H9 (cell line): ENCODE results near the gene BOLA3. TPM values are rescaled to one million over a fixed set of nuclear protein-coding genes. Genes with fewer than 3 reads are reported as not detected.

Experiments used
- DNase-seq: peaks from one replicate; pipeline ENCODE4 v3.0.0-alpha.2; 2017
- H2AFZ ChIP-seq: one replicate; pipeline ENCODE4 v1.6.1; 2013; ENCODE audit warnings: mild to moderate bottlenecking, low read length, control low read depth, moderate library complexity
- H2AK5ac ChIP-seq: 2 replicates; pipeline ENCODE4 v1.6.1; 2013; ENCODE audit warnings: low read length, control low read depth, mixed read lengths; ENCODE audit not compliant: insufficient read length
- H2BK120ac ChIP-seq: one replicate; pipeline ENCODE4 v1.6.1; 2013; ENCODE audit warnings: low read depth, mild to moderate bottlenecking, low read length, control low read depth, inconsistent platforms; ENCODE audit not compliant: poor library complexity, severe bottlenecking
- H2BK12ac ChIP-seq: 2 replicates; pipeline ENCODE4 v1.6.1; 2013; ENCODE audit warnings: low read length, control low read depth, mixed read lengths, low read depth; ENCODE audit not compliant: insufficient read length
- H2BK15ac ChIP-seq: 2 replicates; pipeline ENCODE4 v1.6.1; 2013; ENCODE audit warnings: low read depth, low read length, control low read depth
- H2BK20ac ChIP-seq: one replicate; pipeline ENCODE4 v1.6.1; 2013; ENCODE audit warnings: low read depth, mild to moderate bottlenecking, low read length, control low read depth, inconsistent platforms; ENCODE audit not compliant: poor library complexity, severe bottlenecking
- H2BK5ac ChIP-seq: 2 replicates; pipeline ENCODE4 v1.6.1; 2013; ENCODE audit warnings: low read length, control low read depth, mixed read lengths; ENCODE audit not compliant: insufficient read length
- H3K14ac ChIP-seq: 2 replicates; pipeline ENCODE4 v1.6.1; 2013; ENCODE audit warnings: low read length, control low read depth; ENCODE audit not compliant: insufficient read depth
- H3K18ac ChIP-seq: 2 replicates; pipeline ENCODE4 v1.6.1; 2013; ENCODE audit warnings: low read depth, mild to moderate bottlenecking, mixed read lengths, low read length, control low read depth; ENCODE audit not compliant: insufficient read length
- H3K23ac ChIP-seq: 2 replicates; pipeline ENCODE4 v1.6.1; 2013; ENCODE audit warnings: low read length, control low read depth, mixed read lengths, low read depth; ENCODE audit not compliant: insufficient read length
- H3K23me2 ChIP-seq: 2 replicates; pipeline ENCODE4 v1.6.1; 2013; ENCODE audit warnings: low read depth, mild to moderate bottlenecking, mixed read lengths, low read length, control low read depth; ENCODE audit not compliant: insufficient read length, poor library complexity, severe bottlenecking
- H3K27ac ChIP-seq: 2 replicates; pipeline ENCODE4 v1.5.1; 2013; ENCODE audit warnings: low read length, control low read depth, mixed read lengths, low read depth; ENCODE audit not compliant: insufficient read length
- H3K27me3 ChIP-seq: 2 replicates; pipeline ENCODE4 v1.6.1; 2013; ENCODE audit warnings: low read length, control low read depth, inconsistent platforms; ENCODE audit not compliant: insufficient read depth
- H3K4ac ChIP-seq: 2 replicates; pipeline ENCODE4 v1.6.1; 2013; ENCODE audit warnings: low read depth, mild to moderate bottlenecking, control low read depth, inconsistent platforms, low read length, moderate library complexity
- H3K4me1 ChIP-seq: 2 replicates; pipeline ENCODE4 v1.6.1; 2013; ENCODE audit warnings: low read length, control low read depth, inconsistent platforms; ENCODE audit not compliant: insufficient read depth
- H3K4me2 ChIP-seq: 2 replicates; pipeline ENCODE4 v1.6.1; 2013; ENCODE audit warnings: low read length, control low read depth, mixed read lengths; ENCODE audit not compliant: insufficient read length, insufficient read depth
- H3K56ac ChIP-seq: 2 replicates; pipeline ENCODE4 v1.6.1; 2013; ENCODE audit warnings: low read depth, mild to moderate bottlenecking, mixed read lengths, low read length, control low read depth; ENCODE audit not compliant: insufficient read length
- H3K79me1 ChIP-seq: 2 replicates; pipeline ENCODE4 v1.6.1; 2013; ENCODE audit warnings: low read depth, mild to moderate bottlenecking, moderate library complexity, low read length, control low read depth, inconsistent platforms; ENCODE audit not compliant: insufficient read depth, poor library complexity, severe bottlenecking
- H3K79me2 ChIP-seq: 2 replicates; pipeline ENCODE4 v1.6.1; 2013; ENCODE audit warnings: low read length, control low read depth, inconsistent platforms; ENCODE audit not compliant: insufficient read depth
- H3K9ac ChIP-seq: 2 replicates; pipeline ENCODE4 v1.6.1; 2013; ENCODE audit warnings: low read length, control low read depth, mixed read lengths; ENCODE audit not compliant: insufficient read length; ENCODE audit errors: extremely low read depth
- H3K9me3 ChIP-seq: one replicate; pipeline ENCODE4 v1.6.1; 2013; ENCODE audit warnings: low read depth, low read length, inconsistent platforms; ENCODE audit not compliant: control insufficient read depth
- H3T11ph ChIP-seq: one replicate; pipeline ENCODE4 v1.6.1; 2013; ENCODE audit warnings: mild to moderate bottlenecking, low read length, control low read depth, inconsistent platforms
- H4K20me1 ChIP-seq: one replicate; pipeline ENCODE4 v1.6.1; 2013; ENCODE audit not compliant: control insufficient read depth, insufficient read length, insufficient read depth
- H4K5ac ChIP-seq: 2 replicates; pipeline ENCODE4 v1.6.1; 2013; ENCODE audit warnings: low read depth, mild to moderate bottlenecking, mixed read lengths, low read length, control low read depth; ENCODE audit not compliant: insufficient read length
- H4K8ac ChIP-seq: replicated peaks from 2 replicates; pipeline ENCODE4 v1.6.1; 2013; ENCODE audit warnings: low read length, control low read depth, mixed read lengths, low read depth; ENCODE audit not compliant: insufficient read length
- H4K91ac ChIP-seq: 2 replicates; pipeline ENCODE4 v1.6.1; 2013; ENCODE audit warnings: low read depth, mild to moderate bottlenecking, moderate library complexity, mixed read lengths, low read length, control low read depth; ENCODE audit not compliant: insufficient read length
- H3K27ac Mint-ChIP-seq, 3 experiments: 2 replicates in 2 of 3; 3 replicates in 1 of 3; pipeline ENCODE4 v1.8.0; 2020 to 2021; ENCODE audit warnings: mixed read lengths in 3 of 3, mild to moderate bottlenecking in 1 of 3, moderate library complexity in 1 of 3
- H3K27me3 Mint-ChIP-seq: 2 replicates; pipeline ENCODE4 v1.8.0; 2021; ENCODE audit warnings: low read depth, mild to moderate bottlenecking, moderate library complexity, mixed read lengths
- H3K36me3 Mint-ChIP-seq, 3 experiments: 2 replicates in 2 of 3; 3 replicates in 1 of 3; pipeline ENCODE4 v1.8.0; 2020 to 2021; ENCODE audit warnings: low read depth in 3 of 3, mixed read lengths in 3 of 3; ENCODE audit not compliant: insufficient read depth in 1 of 3
- H3K4me1 Mint-ChIP-seq, 2 experiments: 2 replicates each; pipeline ENCODE4 v1.8.0; 2020; ENCODE audit warnings: mixed read lengths in 2 of 2
- H3K4me3 Mint-ChIP-seq, 2 experiments: 2 replicates in 1 of 2; 3 replicates in 1 of 2; pipeline ENCODE4 v1.8.0; 2020 to 2021; ENCODE audit warnings: mild to moderate bottlenecking in 2 of 2, mixed read lengths in 2 of 2, moderate library complexity in 1 of 2
- H3K9me3 Mint-ChIP-seq, 2 experiments: 2 replicates in 1 of 2; 3 replicates in 1 of 2; pipeline ENCODE4 v1.8.0; 2020; ENCODE audit warnings: mild to moderate bottlenecking in 2 of 2, mixed read lengths in 2 of 2, moderate library complexity in 1 of 2
- total RNA-seq: library from RNA; stranded (reverse); gene quantifications from 2 replicates; pipeline ENCODE4 v1.2.1, GENCODE V29; 2021
- TF ChIP-seq, protein P1 (sequence below): fragments of 200-600 bp; sonication (generic); conservative IDR thresholded peaks from 3 replicates; pipeline ENCODE4 v1.8.0; 2021; ENCODE audit warnings: antibody characterized with exemption, mild to moderate bottlenecking

BOLA3 gene
- total RNA-seq, 1 experiment from 2014 or later = 45.0 TPM

DNA sequence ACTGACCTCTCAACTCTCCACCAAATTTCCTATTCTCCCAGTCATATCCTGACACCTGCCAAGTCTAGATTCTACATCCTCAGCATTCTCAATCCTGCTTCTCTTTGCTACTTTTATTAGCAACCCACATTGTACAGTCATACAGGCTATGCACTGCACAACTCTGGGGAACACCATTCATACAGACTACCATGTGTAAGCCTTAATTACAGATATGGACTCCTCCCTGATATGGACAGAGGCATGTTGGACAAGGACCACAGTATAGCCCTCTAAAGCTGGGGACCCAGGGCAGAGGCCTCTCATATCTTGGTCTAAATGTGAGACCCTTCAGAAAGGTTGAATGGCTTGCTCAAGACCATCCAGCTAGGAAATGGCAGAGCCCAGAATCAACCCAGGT is 36.3 kb downstream of the BOLA3 start:
- no peaks in the 10 kb centered on the region for H3K9me3 ChIP-seq
- no peak overlapping the region for H3T11ph ChIP-seq
- no peak overlapping the region for H2BK15ac ChIP-seq
- no peak overlapping the region for H2BK20ac ChIP-seq
- no peaks in the 10 kb centered on the region; the same call in 1 of the 2 replicates for H3K4me1 ChIP-seq
- H3K27ac ChIP-seq = no peak overlapping the region
- H3K18ac ChIP-seq = no peak overlapping the region
- H3K27me3 ChIP-seq = no peaks in the 10 kb centered on the region
- no peak overlapping the region for H4K91ac ChIP-seq
- no peak overlapping the region for H3K14ac ChIP-seq
- no peak overlapping the region for H3K4me3 Mint-ChIP-seq
- H3K56ac ChIP-seq = no peak overlapping the region
- no peak for DNase-seq
- H3K4ac ChIP-seq = no peak overlapping the region
- H4K8ac ChIP-seq = no peak overlapping the region
- no peaks in the 10 kb centered on the region for H3K79me1 ChIP-seq
- no peak overlapping the region; a peak in 1 of 7 replicates for H3K27ac Mint-ChIP-seq
- no peak overlapping the region for H2AFZ ChIP-seq
- H3K23ac ChIP-seq = no peak overlapping the region
- H4K5ac ChIP-seq = no peak overlapping the region
- H3K4me2 ChIP-seq = no peak overlapping the region
- H3K9ac ChIP-seq = no peak overlapping the region
- H2BK120ac ChIP-seq = no peak overlapping the region
- H3K23me2 ChIP-seq = no peaks in the 10 kb centered on the region
- H2BK5ac ChIP-seq = no peak overlapping the region
- no peaks in the 10 kb centered on the region for H3K9me3 Mint-ChIP-seq
- H2AK5ac ChIP-seq = no peak overlapping the region
- H3K4me1 Mint-ChIP-seq = peaks cover 19 to 25% of the 10 kb centered on the region in 2 experiments
- H3K36me3 Mint-ChIP-seq = no peaks in the 10 kb centered on the region
- H4K20me1 ChIP-seq = no peaks in the 10 kb centered on the region
- H2BK12ac ChIP-seq = no peak overlapping the region
- TF ChIP-seq, protein P1, sequence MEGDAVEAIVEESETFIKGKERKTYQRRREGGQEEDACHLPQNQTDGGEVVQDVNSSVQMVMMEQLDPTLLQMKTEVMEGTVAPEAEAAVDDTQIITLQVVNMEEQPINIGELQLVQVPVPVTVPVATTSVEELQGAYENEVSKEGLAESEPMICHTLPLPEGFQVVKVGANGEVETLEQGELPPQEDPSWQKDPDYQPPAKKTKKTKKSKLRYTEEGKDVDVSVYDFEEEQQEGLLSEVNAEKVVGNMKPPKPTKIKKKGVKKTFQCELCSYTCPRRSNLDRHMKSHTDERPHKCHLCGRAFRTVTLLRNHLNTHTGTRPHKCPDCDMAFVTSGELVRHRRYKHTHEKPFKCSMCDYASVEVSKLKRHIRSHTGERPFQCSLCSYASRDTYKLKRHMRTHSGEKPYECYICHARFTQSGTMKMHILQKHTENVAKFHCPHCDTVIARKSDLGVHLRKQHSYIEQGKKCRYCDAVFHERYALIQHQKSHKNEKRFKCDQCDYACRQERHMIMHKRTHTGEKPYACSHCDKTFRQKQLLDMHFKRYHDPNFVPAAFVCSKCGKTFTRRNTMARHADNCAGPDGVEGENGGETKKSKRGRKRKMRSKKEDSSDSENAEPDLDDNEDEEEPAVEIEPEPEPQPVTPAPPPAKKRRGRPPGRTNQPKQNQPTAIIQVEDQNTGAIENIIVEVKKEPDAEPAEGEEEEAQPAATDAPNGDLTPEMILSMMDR = no peak
- H3K27me3 Mint-ChIP-seq = peaks cover 2% of the 10 kb centered on the region; the same call in 1 of the 2 replicates
- H3K79me2 ChIP-seq = no peaks in the 10 kb centered on the region
